Keratinocyte (primary cell): ENCODE data around the gene ARHGAP9. TPM values are rescaled to one million over a fixed set of nuclear protein-coding genes. Genes with fewer than 3 reads are reported as not detected.

Source experiments
- DNase-seq: peaks from one replicate; pipeline ENCODE4 v3.0.0-alpha.2; 2011; ENCODE audit warnings: low read depth, missing footprints, low spot score
- FAIRE-seq: peaks from 2 replicates; lab custom pipeline; 2011; peaks lifted over from hg19 to GRCh38; lab: Jason Lieb, UNC
- H2AFZ ChIP-seq: 2 replicates; pipeline ENCODE4 v1.6.0; 2012; ENCODE audit warnings: low read length, control low read depth, inconsistent platforms; ENCODE audit not compliant: control insufficient read depth
- H3K27ac ChIP-seq: 2 replicates; pipeline ENCODE4 v1.5.1; 2011; ENCODE audit warnings: low read length; ENCODE audit not compliant: control insufficient read depth, insufficient read depth
- H3K27me3 ChIP-seq: 3 replicates; pipeline ENCODE4 v1.6.0; 2011; ENCODE audit warnings: low read length; ENCODE audit not compliant: control insufficient read depth, insufficient read depth; ENCODE audit errors: extremely low read depth
- H3K36me3 ChIP-seq, 2 experiments: 2 replicates in 1 of 2; 3 replicates in 1 of 2; pipeline ENCODE4 v1.5.1; 2011; ENCODE audit warnings: low read length in 2 of 2, mild to moderate bottlenecking in 1 of 2; ENCODE audit not compliant: control insufficient read depth in 2 of 2, insufficient read depth in 2 of 2; ENCODE audit errors: extremely low read depth in 1 of 2
- H3K4me1 ChIP-seq: 3 replicates; pipeline ENCODE4 v1.5.1; 2011; ENCODE audit warnings: low read length; ENCODE audit not compliant: control insufficient read depth, insufficient read depth; ENCODE audit errors: extremely low read depth
- H3K4me2 ChIP-seq: 3 replicates; pipeline ENCODE4 v1.6.0; 2011; ENCODE audit warnings: low read depth, low read length; ENCODE audit not compliant: control insufficient read depth, insufficient read depth; ENCODE audit errors: extremely low read depth
- H3K4me3 ChIP-seq, 3 experiments: fragments of 200-600 bp in 1 of 3; sonication (generic) in 1 of 3; 2 replicates in 2 of 3; 3 replicates in 1 of 3; pipeline ENCODE4 v1.5.1; 2011 to 2016; ENCODE audit warnings: low read length in 3 of 3, mild to moderate bottlenecking in 3 of 3, control low read depth in 2 of 3, inconsistent platforms in 1 of 3, low read depth in 1 of 3, mixed read lengths in 1 of 3, mixed run types in 1 of 3, moderate library complexity in 1 of 3; ENCODE audit not compliant: control insufficient read depth in 2 of 3, insufficient read depth in 2 of 3; ENCODE audit errors: extremely low read depth in 1 of 3
- H3K79me2 ChIP-seq: 2 replicates; pipeline ENCODE4 v1.6.0; 2012; ENCODE audit warnings: low read length; ENCODE audit not compliant: control insufficient read depth, insufficient read depth
- H3K9ac ChIP-seq: 3 replicates; pipeline ENCODE4 v1.6.0; 2011; ENCODE audit warnings: low read length; ENCODE audit not compliant: control insufficient read depth, insufficient read depth; ENCODE audit errors: extremely low read depth
- H3K9me1 ChIP-seq: 3 replicates; pipeline ENCODE4 v1.6.0; 2011; ENCODE audit warnings: low read length; ENCODE audit not compliant: control insufficient read depth, insufficient read depth; ENCODE audit errors: extremely low read depth
- H3K9me3 ChIP-seq: 2 replicates; pipeline ENCODE4 v1.5.1; 2012; ENCODE audit warnings: low read depth, low read length; ENCODE audit not compliant: control insufficient read depth
- H4K20me1 ChIP-seq: 3 replicates; pipeline ENCODE4 v1.6.0; 2011; ENCODE audit warnings: low read length; ENCODE audit not compliant: control insufficient read depth, insufficient read depth; ENCODE audit errors: extremely low read depth
- EZH2 ChIP-seq: IDR thresholded peaks from one replicate; pipeline ENCODE4 v1.6.1; 2012; ENCODE audit warnings: inconsistent platforms, mild to moderate bottlenecking, low read length, moderate library complexity
- dilution Hi-C: fragments of 300-500 bp; cut with MboI; formaldehyde crosslinking; loops from one replicate; pipeline ENCODE4 v1.7.0; 2020; ENCODE audit warnings: low sequenced_read_pairs; ENCODE audit not compliant: extremely low pct_ligation_motif_present
- polyA plus RNA-seq, 5 experiments: library from polyadenylated mRNA; depleted of rRNA in 3 of 5; stranded (reverse) in 3 of 5; stranded (forward) in 1 of 5; unstranded in 1 of 5; fragments of >200 nt; gene quantifications; 1 replicate in 1 of 5; 2 replicates in 3 of 5; 3 replicates in 1 of 5; pipeline versions ENCODE4 v1.2.1 to v1.2.3, GENCODE V29; 2011 to 2012; ENCODE audit warnings: missing spikeins in 2 of 5, low read depth in 1 of 5, low replicate concordance in 1 of 5
- TF ChIP-seq, protein P1 (sequence below), 3 experiments: IDR thresholded peaks in 1 of 3; conservative IDR thresholded peaks in 1 of 3; optimal IDR thresholded peaks in 1 of 3; 2 replicates in 2 of 3; 3 replicates in 1 of 3; pipeline versions ENCODE3 to v1.5.1; 2011; ENCODE audit warnings: low read length in 3 of 3, mild to moderate bottlenecking in 3 of 3, moderate library complexity in 2 of 3, control low read depth in 1 of 3, inconsistent platforms in 1 of 3; ENCODE audit not compliant: insufficient read depth in 2 of 3; ENCODE audit errors: extremely low read depth in 1 of 3

Gene ARHGAP9
- polyA plus RNA-seq, 1 donor (not counting 4 experiments of a cell fraction or from before 2014, with no cell fraction given): not detected

DNA sequence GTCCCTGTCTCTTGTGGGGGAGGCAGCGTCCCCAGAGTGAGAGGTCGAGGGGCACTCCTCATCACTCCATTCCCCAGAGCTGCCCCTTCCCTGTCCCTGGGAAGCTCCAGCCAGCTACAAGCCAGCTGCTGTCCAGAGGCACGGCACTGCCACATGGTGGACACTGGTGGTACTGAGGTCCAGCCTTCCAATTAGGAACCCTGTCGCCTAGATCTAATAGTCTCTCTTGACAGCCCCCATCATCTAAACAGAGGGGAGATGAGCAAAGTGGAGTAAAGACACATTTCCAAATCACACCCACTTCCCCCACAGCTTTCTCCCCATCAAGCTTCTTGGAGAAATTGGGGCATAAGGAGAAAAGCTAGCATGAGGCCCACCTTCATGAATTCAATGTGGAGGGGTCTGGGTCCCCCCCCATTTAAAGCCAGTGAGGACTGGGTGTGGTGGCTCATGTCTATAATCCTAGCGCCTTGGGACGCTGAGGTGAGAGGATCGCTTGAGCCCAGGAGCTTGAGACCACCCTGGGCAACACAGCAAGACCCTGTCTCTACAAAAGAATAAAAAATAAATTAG lies 26.6 kb downstream of the ARHGAP9 start:
- Histone ChIP-seq H3K9me3 (no peaks in the 10 kb centered on the region), H3K9me1 (no peaks in the 10 kb centered on the region), H3K4me2 (no peak overlapping the region), H3K27ac (no peak overlapping the region), H4K20me1 (no peaks in the 10 kb centered on the region), H2AFZ (no peak overlapping the region), H3K9ac (no peak overlapping the region), H3K36me3 (no peaks in the 10 kb centered on the region), H3K27me3 (peaks cover 7% of the 10 kb centered on the region), H3K79me2 (no peaks in the 10 kb centered on the region), H3K4me1 (peaks cover 18% of the 10 kb centered on the region), H3K4me3 (no peak overlapping the region)
- FAIRE-seq: peak; percentile 59
- dilution Hi-C loops: no loop called here
- no peak for DNase-seq
- no peak for TF ChIP-seq EZH2
- TF ChIP-seq, protein P1, sequence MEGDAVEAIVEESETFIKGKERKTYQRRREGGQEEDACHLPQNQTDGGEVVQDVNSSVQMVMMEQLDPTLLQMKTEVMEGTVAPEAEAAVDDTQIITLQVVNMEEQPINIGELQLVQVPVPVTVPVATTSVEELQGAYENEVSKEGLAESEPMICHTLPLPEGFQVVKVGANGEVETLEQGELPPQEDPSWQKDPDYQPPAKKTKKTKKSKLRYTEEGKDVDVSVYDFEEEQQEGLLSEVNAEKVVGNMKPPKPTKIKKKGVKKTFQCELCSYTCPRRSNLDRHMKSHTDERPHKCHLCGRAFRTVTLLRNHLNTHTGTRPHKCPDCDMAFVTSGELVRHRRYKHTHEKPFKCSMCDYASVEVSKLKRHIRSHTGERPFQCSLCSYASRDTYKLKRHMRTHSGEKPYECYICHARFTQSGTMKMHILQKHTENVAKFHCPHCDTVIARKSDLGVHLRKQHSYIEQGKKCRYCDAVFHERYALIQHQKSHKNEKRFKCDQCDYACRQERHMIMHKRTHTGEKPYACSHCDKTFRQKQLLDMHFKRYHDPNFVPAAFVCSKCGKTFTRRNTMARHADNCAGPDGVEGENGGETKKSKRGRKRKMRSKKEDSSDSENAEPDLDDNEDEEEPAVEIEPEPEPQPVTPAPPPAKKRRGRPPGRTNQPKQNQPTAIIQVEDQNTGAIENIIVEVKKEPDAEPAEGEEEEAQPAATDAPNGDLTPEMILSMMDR (optimal IDR thresholded peaks at IDR 0.05 in 1 of 3, IDR thresholded peaks at IDR 0.05 in 1 of 3, conservative IDR thresholded peaks at IDR 0.05 in 1 of 3; ENCODE audit: extremely low read depth in 1 of 3, insufficient read depth in 2 of 3, low read length in 3 of 3): peak; percentile 93 to 99 (median 98)

DNA sequence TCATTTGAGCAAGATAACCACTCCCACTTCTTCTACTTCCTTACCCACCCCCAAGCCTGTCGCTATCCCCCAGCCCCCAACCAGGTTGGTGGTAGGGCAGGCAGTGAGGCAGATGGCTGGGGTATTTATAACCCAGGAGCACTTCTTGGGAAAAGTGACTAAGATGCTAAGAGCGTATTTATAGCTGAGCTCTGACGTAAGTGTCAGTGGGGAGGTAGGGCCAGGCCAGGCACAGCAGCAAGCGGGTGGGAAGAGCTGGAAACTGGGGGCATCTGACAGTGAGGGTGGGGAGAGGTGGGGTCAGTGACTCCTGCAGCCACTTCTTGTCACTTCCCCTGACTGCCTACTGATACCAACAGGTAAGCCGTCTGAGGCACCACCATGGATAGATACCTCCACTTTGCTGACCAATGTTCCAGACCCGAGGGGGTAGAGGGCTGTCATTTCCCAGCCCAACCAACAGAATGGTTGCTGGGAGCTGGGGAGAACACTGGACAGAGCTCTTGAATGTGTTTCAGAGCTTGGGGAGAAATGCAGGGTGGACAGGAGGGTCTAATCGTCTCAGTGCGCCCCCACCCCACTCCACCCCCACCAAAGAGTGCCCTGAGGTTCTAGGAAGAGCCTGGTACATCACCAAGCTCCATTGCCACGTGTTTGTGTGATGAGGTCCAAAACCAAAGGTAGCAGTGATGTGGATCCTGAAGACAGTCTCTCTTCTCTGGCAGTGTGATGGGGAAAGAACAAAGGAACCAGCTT lies 27.3 kb downstream of the ARHGAP9 start:
- Histone ChIP-seq H4K20me1 (no peaks in the 10 kb centered on the region), H2AFZ (no peak overlapping the region), H3K9me3 (no peaks in the 10 kb centered on the region), H3K9me1 (no peaks in the 10 kb centered on the region), H3K4me1 (peaks cover 12% of the 10 kb centered on the region), H3K4me3 (no peak overlapping the region), H3K79me2 (no peaks in the 10 kb centered on the region), H3K27ac (no peak overlapping the region), H3K36me3 (no peaks in the 10 kb centered on the region), H3K4me2 (no peak overlapping the region), H3K27me3 (peaks cover 7% of the 10 kb centered on the region), H3K9ac (no peak overlapping the region)
- FAIRE-seq: no peak
- dilution Hi-C loops: no loop called here
- no peak for TF ChIP-seq EZH2
- TF ChIP-seq, protein P1 (optimal IDR thresholded peaks at IDR 0.05 in 1 of 3, IDR thresholded peaks at IDR 0.05 in 1 of 3, conservative IDR thresholded peaks at IDR 0.05 in 1 of 3; ENCODE audit: extremely low read depth in 1 of 3, insufficient read depth in 2 of 3, low read length in 3 of 3): no peak
- DNase-seq: no peak
